NB4 (cell line): ENCODE data around the gene HERC4.

Experiments
- CTCF ChIP-seq: IDR thresholded peaks from one replicate; pipeline ENCODE4 v1.5.1; 2012; ENCODE audit warnings: low read depth, low read length
- MAX ChIP-seq: IDR thresholded peaks from 2 replicates; pipeline ENCODE4 v1.6.1; 2011; ENCODE audit warnings: low read depth, low read length
- MYC ChIP-seq: IDR thresholded peaks from 2 replicates; pipeline ENCODE4 v1.6.1; 2011; ENCODE audit warnings: low read depth, low read length
- POLR2A ChIP-seq: IDR thresholded peaks from 2 replicates; pipeline ENCODE4 v1.6.1; 2011; ENCODE audit warnings: mild to moderate bottlenecking; ENCODE audit not compliant: insufficient read length; ENCODE audit errors: extremely low read depth

- TF ChIP-seq CTCF (no peak), POLR2A (no peak), MYC (no peak), MAX (no peak)
Observed at GRCh38 chr10:67917679-67918078, 157.4 kb downstream of the HERC4 start.
